H1 (cell line): ENCODE data around the gene UBB. TPM values are rescaled to one million over a fixed set of nuclear protein-coding genes. Genes with fewer than 3 reads are reported as not detected.

Source experiments
- ATF3 ChIP-seq: IDR thresholded peaks from 2 replicates; pipeline ENCODE4 v1.6.1; 2011; ENCODE audit warnings: low read depth, mild to moderate bottlenecking, low read length; ENCODE audit not compliant: insufficient read depth
- CTBP2 ChIP-seq: IDR thresholded peaks from 2 replicates; pipeline ENCODE4 v1.7.0; 2011; ENCODE audit warnings: borderline replicate concordance, mild to moderate bottlenecking, moderate library complexity, mixed read lengths, low read length; ENCODE audit not compliant: insufficient read depth, insufficient read length
- polyA plus RNA-seq, 7 experiments: library from polyadenylated mRNA; depleted of rRNA in 3 of 7; stranded (reverse) in 5 of 7; unstranded in 2 of 7; fragments of >200 nt in 5 of 7; fragments of 200-250 nt in 2 of 7; gene quantifications; 1 replicate in 5 of 7; 2 replicates in 1 of 7; 4 replicates in 1 of 7; pipeline versions ENCODE4 v1.2.1 to v1.2.3, GENCODE V29; 2011 to 2013; ENCODE audit warnings: missing spikeins in 2 of 7, mixed read lengths in 2 of 7
- total RNA-seq: library from RNA; stranded (reverse); fragmentation: NEBNext Ultra II Directional; extraction: Animal tissue kit (Norgen Biotek cat#: 25700); gene quantifications from 2 replicates; pipeline ENCODE4 v1.2.1, GENCODE V29; 2021

Gene UBB
- total and polyA plus RNA-seq, 2 of the 8 experiments (the other 6 are each of a cell fraction or from before 2014, with no cell fraction given) = 1,597 to 1,605 TPM

DNA sequence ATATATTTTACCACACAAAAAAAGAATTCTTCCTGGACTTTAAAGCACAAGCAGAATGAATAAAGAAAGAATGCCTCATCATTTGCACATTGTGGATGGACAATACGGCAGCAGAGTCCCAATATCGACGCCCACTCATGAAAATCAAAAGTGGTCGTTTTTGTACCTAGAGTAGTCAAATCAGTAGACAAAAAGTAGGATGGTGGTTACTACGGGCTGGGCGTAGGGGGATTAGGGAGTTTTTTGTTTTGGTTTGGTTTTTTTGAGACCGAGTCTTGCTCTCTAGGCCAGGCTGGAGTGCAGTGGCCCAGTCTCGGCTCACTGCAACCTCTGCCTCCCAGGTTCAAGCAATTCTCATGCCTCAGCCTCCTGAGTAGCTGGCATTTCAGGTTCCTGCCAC, 19.0 kb upstream of the UBB start (continued):
- TF ChIP-seq ATF3 = no peak
- TF ChIP-seq CTBP2 = no peak
